ENCODE results near the gene CNTNAP2. TPM values are rescaled to one million over a fixed set of nuclear protein-coding genes. Genes with fewer than 3 reads are reported as not detected.
A peak's percentile ranks its signal among the peaks of the same experiment; 100 is the strongest.

Gene CNTNAP2
- total and polyA plus RNA-seq, 8 donors, result 0.09 to 1.1 (median 0.38) TPM

- Histone ChIP-seq H3K27me3 (no peaks in the 10 kb centered on the region), H3K4me3 (no peak overlapping the region), H3K9me3 (no peaks in the 10 kb centered on the region), H3K27ac (no peak overlapping the region), H3K36me3 (no peaks in the 10 kb centered on the region), H3K4me1 (no peaks in the 10 kb centered on the region)
- intact Hi-C loops (cut with DNase I), result no loop called here
- no peak for FAIRE-seq
- DNase-seq, result no peak
- no peak for ATAC-seq
- 96 to 99% methylated on average over 2 of the region's 2 CpGs for WGBS, 2 donors
- no peak for TF ChIP-seq CTCF (IDR thresholded peaks at IDR 0.05)
Measured at GRCh38 chr7:147041438-147041837, 924.8 kb downstream of the CNTNAP2 start.

- H3K9me3 ChIP-seq, result no peaks in the 10 kb centered on the region
- 42 to 55% methylated on average over 6 of the region's 6 CpGs for WGBS, 2 donors
- no peak for FAIRE-seq
Measured at GRCh38 chr7:147044941-147045340, 928.3 kb downstream of the CNTNAP2 start.

DNA sequence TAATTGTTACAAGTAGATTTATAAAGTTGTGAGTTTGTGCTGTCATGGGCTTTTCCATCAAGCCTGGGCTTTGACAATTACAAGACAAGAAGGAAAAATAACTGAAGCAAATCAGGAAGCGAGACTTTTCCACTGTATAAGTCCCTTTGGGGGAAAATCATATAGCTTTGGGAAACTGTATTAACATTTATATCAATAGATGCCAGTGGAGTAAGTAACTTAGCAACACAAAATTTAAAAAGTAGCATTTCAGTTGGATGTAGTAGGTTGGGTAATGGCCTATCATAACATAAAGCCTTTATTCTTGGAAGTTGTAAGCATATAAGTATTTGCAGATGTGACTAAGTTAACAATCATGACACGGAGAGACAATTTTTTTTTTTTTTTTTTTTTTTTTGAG, 931.1 kb downstream of the CNTNAP2 start:
- 76 to 95% methylated on average over 2 of the region's 2 CpGs for WGBS, 2 donors
- intact Hi-C loops (cut with DNase I), result no loop called here
- no peaks in the 10 kb centered on the region for H3K9me3 ChIP-seq
- no peaks in the 10 kb centered on the region for H3K4me1 ChIP-seq
- H3K4me3 ChIP-seq, result no peak overlapping the region
- no peak for FAIRE-seq
- H3K27ac ChIP-seq, result no peak overlapping the region
- H3K27me3 ChIP-seq, result no peaks in the 10 kb centered on the region
- ATAC-seq, result no peak
- DNase-seq, result no peak
- TF ChIP-seq CTCF (IDR thresholded peaks at IDR 0.05), result no peak
- H3K36me3 ChIP-seq, result no peaks in the 10 kb centered on the region

More at GRCh38 chr7:147044941-147045340, 928.3 kb downstream of the CNTNAP2 start:
- Histone ChIP-seq H3K36me3 (no peaks in the 10 kb centered on the region), H3K27me3 (no peaks in the 10 kb centered on the region), H3K4me1 (no peaks in the 10 kb centered on the region), H3K27ac (no peak overlapping the region), H3K4me3 (no peak overlapping the region)
- no peak for TF ChIP-seq CTCF (IDR thresholded peaks at IDR 0.05)
- intact Hi-C loops (cut with DNase I), result no loop called here
- DNase-seq, result no peak
- ATAC-seq, result no peak

GRCh38 chr7:147048864-147049263, 932.3 kb downstream of the CNTNAP2 start:
- no peak overlapping the region for H3K27ac ChIP-seq
- FAIRE-seq (no peak), ATAC-seq (peak; percentile 30 to 72 (median 54)), DNase-seq (peak in 2 of 6 donors; percentile 16 to 26)
- TF ChIP-seq CTCF (IDR thresholded peaks at IDR 0.05), result no peak
- intact Hi-C loops (cut with DNase I), result no loop called here
- 39 to 56% methylated on average over 5 of the region's 5 CpGs for WGBS, 2 donors
- no peaks in the 10 kb centered on the region for H3K4me1 ChIP-seq
- no peaks in the 10 kb centered on the region for H3K9me3 ChIP-seq
- no peak overlapping the region for H3K4me3 ChIP-seq
- no peaks in the 10 kb centered on the region for H3K27me3 ChIP-seq
- H3K36me3 ChIP-seq, result no peaks in the 10 kb centered on the region

GRCh38 chr7:147052818-147053217, 936.2 kb downstream of the CNTNAP2 start:
- H3K36me3 ChIP-seq, result no peaks in the 10 kb centered on the region

More at GRCh38 chr7:147052818-147053217, 936.2 kb downstream of the CNTNAP2 start:
- ATAC-seq (no peak), FAIRE-seq (no peak), DNase-seq (no peak)
- intact Hi-C loops (cut with DNase I), result no loop called here
- Histone ChIP-seq H3K9me3 (no peaks in the 10 kb centered on the region), H3K4me3 (no peak overlapping the region), H3K27me3 (no peaks in the 10 kb centered on the region), H3K27ac (no peak overlapping the region), H3K4me1 (no peaks in the 10 kb centered on the region)
- no peak for TF ChIP-seq CTCF (IDR thresholded peaks at IDR 0.05)
